Kidney epithelial cell (primary cell): ENCODE data around the gene CGB5. TPM values are rescaled to one million over a fixed set of nuclear protein-coding genes. Genes with fewer than 3 reads are reported as not detected.

Experiments used
- DNase-seq: peaks from one replicate; pipeline ENCODE4 v3.0.0-alpha.2; 2010; ENCODE audit warnings: low read depth
- H3K27me3 ChIP-seq: 2 replicates; pipeline ENCODE4 v1.6.0; 2011; ENCODE audit warnings: low read length; ENCODE audit not compliant: control insufficient read depth, insufficient read depth
- H3K36me3 ChIP-seq: 2 replicates; pipeline ENCODE4 v1.5.1; 2011; ENCODE audit warnings: low read length; ENCODE audit not compliant: control insufficient read depth, insufficient read depth
- H3K4me3 ChIP-seq: 2 replicates; pipeline ENCODE4 v1.5.1; 2011; ENCODE audit warnings: low read depth, mild to moderate bottlenecking, control low read depth, low read length
- CTCF ChIP-seq: IDR thresholded peaks from 2 replicates; pipeline ENCODE4 v1.5.1; 2011; ENCODE audit warnings: mild to moderate bottlenecking, moderate library complexity, low read length, control low read depth, inconsistent platforms; ENCODE audit not compliant: insufficient read depth, poor library complexity, severe bottlenecking
- total RNA-seq: library from RNA; depleted of rRNA; stranded (reverse); fragments of >200 nt; gene quantifications from 2 replicates; pipeline ENCODE4 v1.2.3, GENCODE V29; 2015

Gene CGB5
- total RNA-seq, 1 donor from 2014 or later = not detected

GRCh38 chr19:49086296-49086695 lies 42.6 kb downstream of the CGB5 start:
- no peak for DNase-seq
- Histone ChIP-seq H3K4me3 (peak overlapping the region; percentile 98), H3K27me3 (no peaks in the 10 kb centered on the region), H3K36me3 (peaks cover 2% of the 10 kb centered on the region)
- TF ChIP-seq CTCF = no peak

- no peak for TF ChIP-seq CTCF
- no peak for DNase-seq
- H3K27me3 ChIP-seq = no peaks in the 10 kb centered on the region
- H3K36me3 ChIP-seq = peaks cover 4% of the 10 kb centered on the region
- H3K4me3 ChIP-seq = no peak overlapping the region
Observed at GRCh38 chr19:49091391-49092038, 47.9 kb downstream of the CGB5 start.

- no peak overlapping the region for H3K4me3 ChIP-seq
- TF ChIP-seq CTCF = no peak
- DNase-seq = no peak
- H3K36me3 ChIP-seq = peaks cover 3% of the 10 kb centered on the region
- no peaks in the 10 kb centered on the region for H3K27me3 ChIP-seq
Observed at GRCh38 chr19:49092686-49093085, 49.0 kb downstream of the CGB5 start.

Other genes starting within 250 kb of the CGB5 start
- 47.7 and 56.8 TPM in 2 replicates for gene BCAT2, start 232.8 kb upstream of the CGB5 start, total RNA-seq
- gene HSD17B14, start 207.4 kb upstream of the CGB5 start, total RNA-seq = 10.2 and 15.0 TPM in 2 replicates
- gene PLEKHA4, start 175.2 kb upstream of the CGB5 start, total RNA-seq = 10.0 and 11.1 TPM in 2 replicates
- 225 and 233 TPM in 2 replicates for gene PPP1R15A, start 171.4 kb upstream of the CGB5 start, total RNA-seq
- not detected in 2 replicates for gene TULP2, start 145.1 kb upstream of the CGB5 start, total RNA-seq
- 248 and 260 TPM in 2 replicates for gene NUCB1, start 143.5 kb upstream of the CGB5 start, total RNA-seq
- 1.0 and 1.5 TPM in 2 replicates for gene DHDH, start 110.1 kb upstream of the CGB5 start, total RNA-seq
- gene BAX, start 89.0 kb upstream of the CGB5 start, total RNA-seq = 128 and 140 TPM in 2 replicates
- 2,415 and 2,688 TPM in 2 replicates for gene FTL, start 78.5 kb upstream of the CGB5 start, total RNA-seq
- gene GYS1, start 50.5 kb upstream of the CGB5 start, total RNA-seq = 23.1 and 24.8 TPM in 2 replicates
- gene RUVBL2, start 50.0 kb upstream of the CGB5 start, total RNA-seq = 174 and 177 TPM in 2 replicates
- gene LHB, start 26.8 kb upstream of the CGB5 start, total RNA-seq = 8.2 and 8.4 TPM in 2 replicates
- gene CGB3, start 19.5 kb upstream of the CGB5 start, total RNA-seq = not detected in 2 replicates
- 1.9 and 5.1 TPM in 2 replicates for gene CGB2, start 12.0 kb upstream of the CGB5 start, total RNA-seq
- 13.7 and 15.3 TPM in 2 replicates for gene CGB1, start 7.0 kb upstream of the CGB5 start, total RNA-seq
- gene CGB8, start 5.3 kb downstream of the CGB5 start, total RNA-seq = 3.3 and 7.4 TPM in 2 replicates
- gene CGB7, start 13.9 kb downstream of the CGB5 start, total RNA-seq = 5.5 and 14.4 TPM in 2 replicates
- gene NTF4, start 21.0 kb downstream of the CGB5 start, total RNA-seq = 0.58 TPM in 1 of 2 replicates, not detected in the other
- gene KCNA7, start 28.9 kb downstream of the CGB5 start, total RNA-seq = not detected in 2 replicates
- 108 and 135 TPM in 2 replicates for gene SNRNP70, start 41.6 kb downstream of the CGB5 start, total RNA-seq
- gene LIN7B, start 70.5 kb downstream of the CGB5 start, total RNA-seq = 3.4 and 5.8 TPM in 2 replicates
- 4.2 and 4.6 TPM in 2 replicates for gene C19orf73, start 75.3 kb downstream of the CGB5 start, total RNA-seq
- 0.88 and 10.9 TPM in 2 replicates for gene PPFIA3, start 75.7 kb downstream of the CGB5 start, total RNA-seq
- not detected in 2 replicates for gene HRC, start 111.5 kb downstream of the CGB5 start, total RNA-seq
- gene TRPM4, start 113.9 kb downstream of the CGB5 start, total RNA-seq = 13.5 and 16.7 TPM in 2 replicates